ENCODE results near the gene LPCAT3.

GRCh38 chr12:7009512-7009911, 8.8 kb downstream of the LPCAT3 start:
- no peak for TF ChIP-seq CTCF (IDR thresholded peaks at IDR 0.05 in 2 of 3, conservative IDR thresholded peaks at IDR 0.05 in 1 of 3; ENCODE audit: borderline replicate concordance in 1 of 3, insufficient read depth in 1 of 3, low read depth in 2 of 3, low read length in 2 of 3)
- TF ChIP-seq EZH2 (IDR thresholded peaks at IDR 0.05) = no peak
- TF ChIP-seq ZNF274 (IDR thresholded peaks at IDR 0.05; ENCODE audit: low read depth, low read length) = no peak

Data from HCT116 (cell line).